ENCODE measurements around the gene TPK1. TPM values are rescaled to one million over a fixed set of nuclear protein-coding genes. Genes with fewer than 3 reads are reported as not detected.

TPK1 gene
- total and polyA plus RNA-seq, 2 of the 13 experiments (the other 11 are each of a cell fraction or from before 2014, with no cell fraction given): 1.0 to 1.2 TPM

- no peak for TF ChIP-seq MYPOP (CRISPR knock-in tag; IDR thresholded peaks at IDR 0.05)
Measured at GRCh38 chr7:144824360-144824759, 11.5 kb downstream of the TPK1 start (continued).

- Histone ChIP-seq H4K20me1 (ENCODE audit: insufficient read depth, low read length) (no peaks in the 10 kb centered on the region), H3K4me1 (ENCODE audit: insufficient read depth, low read length) (no peaks in the 10 kb centered on the region), H3K9ac (ENCODE audit: insufficient read depth, low read depth, low read length) (no peak overlapping the region), H3K4me3 (replicated peaks in 1 of 3; ENCODE audit: insufficient read depth in 1 of 3, low read depth in 2 of 3, low read length in 3 of 3) (no peak overlapping the region), H3K79me2 (ENCODE audit: insufficient read depth, low read length) (no peaks in the 10 kb centered on the region), H3K27me3 (ENCODE audit: control insufficient read depth in 1 of 2, insufficient read depth in 2 of 2, low read length in 2 of 2) (no peaks in the 10 kb centered on the region), H3K4me2 (ENCODE audit: low read depth, low read length) (no peak overlapping the region), H2AFZ (ENCODE audit: low read length) (no peak overlapping the region), H3K36me3 (replicated peaks in 1 of 2; ENCODE audit: control insufficient read depth in 1 of 2, insufficient read depth in 2 of 2, low read length in 2 of 2) (no peaks in the 10 kb centered on the region), H3K27ac (ENCODE audit: extremely low read length, insufficient read depth, low read length) (no peak overlapping the region), H3K9me3 (ENCODE audit: low read length) (no peaks in the 10 kb centered on the region)
- DNase-seq (ENCODE audit: low spot score): no peak
- POLR2A ChIA-PET: no interaction called here
- WGBS (ENCODE audit: low lambda C conversion rate): 0% methylated on average over 3 of the region's 3 CpGs
- BruUV-seq (replicated peaks): no TSS peak
- CTCF ChIA-PET (ENCODE audit: low intra/inter-chr PET ratio, low total read pairs): no interaction called here
- in situ Hi-C loops (cut with HindIII; ENCODE audit: extremely low pct_ligation_motif_present, low pct_unique_long_range_greater_than_20kb) (no loop called here), intact Hi-C loops (cut with micrococcal nuclease; ENCODE audit: unreplicated experiment) (no loop called here)
- TF ChIP-seq ETV5 (CRISPR knock-in tag; IDR thresholded peaks at IDR 0.05; ENCODE audit: borderline replicate concordance) (no peak), HNRNPK (IDR thresholded peaks at IDR 0.05; ENCODE audit: low read depth, low read length, poor library complexity, severe bottlenecking) (no peak), ZUFSP (CRISPR knock-in tag; IDR thresholded peaks at IDR 0.05; ENCODE audit: borderline replicate concordance) (no peak), NFYC (CRISPR knock-in tag; IDR thresholded peaks at IDR 0.05) (no peak), ZNF143 (CRISPR knock-in tag; IDR thresholded peaks at IDR 0.05) (no peak), ZNF446 (CRISPR knock-in tag; IDR thresholded peaks at IDR 0.05) (no peak), SALL1 (CRISPR knock-in tag; IDR thresholded peaks at IDR 0.05) (no peak), U2AF1 (optimal IDR thresholded peaks at IDR 0.05; ENCODE audit: low read depth, low read length) (no peak), ZNF816 (CRISPR knock-in tag; IDR thresholded peaks at IDR 0.05; ENCODE audit: borderline replicate concordance) (no peak), ZFP82 (CRISPR knock-in tag; IDR thresholded peaks at IDR 0.05; ENCODE audit: borderline replicate concordance) (no peak)
- FAIRE-seq: no peak
- ATAC-seq: no peak
Measured at GRCh38 chr7:144822223-144822622, 13.6 kb downstream of the TPK1 start.

Data from HepG2 (cell line).